OCI-LY3 (cell line): ENCODE results near the gene SYNJ1.
"Not testable (repeated sequence)": the region's sequence is repeated elsewhere in the genome, so short reads cannot be mapped to it uniquely, and the experiment has no call there.

Source experiments
- H2AFZ ChIP-seq: fragments of 200-600, 300-600 bp; shearing (Covaris generic); 2 replicates; pipeline ENCODE4 v1.6.0; 2014; ENCODE audit warnings: antibody characterized with exemption, low read depth, low read length
- H3K27ac ChIP-seq: fragments of 200-600, 300-600 bp; sonication (generic); 2 replicates; pipeline ENCODE4 v1.5.1; 2014; ENCODE audit warnings: mild to moderate bottlenecking, low read length, moderate library complexity, mixed read lengths
- H3K27me3 ChIP-seq: fragments of 200-600, 300-600 bp; sonication (generic); 2 replicates; pipeline ENCODE4 v1.6.1; 2014; ENCODE audit warnings: low read depth, low read length, mixed read lengths
- H3K36me3 ChIP-seq: fragments of 200-600, 300-600 bp; sonication (generic); replicated peaks from 2 replicates; pipeline ENCODE3; 2014; ENCODE audit warnings: low read depth, low read length, mixed read lengths
- H3K4me1 ChIP-seq: fragments of 300-600, 200-600 bp; sonication (generic); 2 replicates; pipeline ENCODE4 v1.6.1; 2014; ENCODE audit warnings: low read length, mixed read lengths
- H3K4me2 ChIP-seq: fragments of 200-600, 300-600 bp; sonication (generic); 2 replicates; pipeline ENCODE4 v1.6.1; 2014; ENCODE audit warnings: low read length, mixed read lengths
- H3K4me3 ChIP-seq: fragments of 300-600, 200-600 bp; sonication (generic); 2 replicates; pipeline ENCODE4 v1.5.1; 2014; ENCODE audit warnings: antibody characterized with exemption, mild to moderate bottlenecking, low read length, moderate library complexity
- H3K79me2 ChIP-seq: fragments of 300-600, 200-600 bp; shearing (Covaris generic); 2 replicates; pipeline ENCODE4 v1.6.1; 2014; ENCODE audit warnings: mild to moderate bottlenecking, low read length, mixed read lengths
- H3K9ac ChIP-seq: fragments of 300-600, 200-600 bp; shearing (Covaris generic); 2 replicates; pipeline ENCODE4 v1.6.0; 2014; ENCODE audit warnings: mild to moderate bottlenecking, low read length, moderate library complexity
- H3K9me3 ChIP-seq: fragments of 200-600, 300-600 bp; shearing (Covaris generic); 2 replicates; pipeline ENCODE4 v1.6.1; 2014; ENCODE audit warnings: low read length, mixed read lengths; ENCODE audit not compliant: insufficient read depth
- H4K20me1 ChIP-seq: fragments of 200-600, 300-600 bp; sonication (generic); 2 replicates; pipeline ENCODE4 v1.6.1; 2016; ENCODE audit warnings: low read length, mixed read lengths; ENCODE audit not compliant: insufficient read depth
- EZH2phosphoT487 ChIP-seq: fragments of 200-600 bp; shearing (Covaris generic); IDR thresholded peaks from 2 replicates; pipeline ENCODE4 v1.6.1; 2018; ENCODE audit warnings: antibody characterized with exemption, mixed run types, low read depth
- TF ChIP-seq, protein P1 (sequence below): fragments of 200-600, 300-600 bp; sonication (generic); IDR thresholded peaks from 2 replicates; pipeline ENCODE4 v1.5.1; 2014; ENCODE audit warnings: antibody characterized with exemption, low read length, low read depth

Gene SYNJ1, protein sequence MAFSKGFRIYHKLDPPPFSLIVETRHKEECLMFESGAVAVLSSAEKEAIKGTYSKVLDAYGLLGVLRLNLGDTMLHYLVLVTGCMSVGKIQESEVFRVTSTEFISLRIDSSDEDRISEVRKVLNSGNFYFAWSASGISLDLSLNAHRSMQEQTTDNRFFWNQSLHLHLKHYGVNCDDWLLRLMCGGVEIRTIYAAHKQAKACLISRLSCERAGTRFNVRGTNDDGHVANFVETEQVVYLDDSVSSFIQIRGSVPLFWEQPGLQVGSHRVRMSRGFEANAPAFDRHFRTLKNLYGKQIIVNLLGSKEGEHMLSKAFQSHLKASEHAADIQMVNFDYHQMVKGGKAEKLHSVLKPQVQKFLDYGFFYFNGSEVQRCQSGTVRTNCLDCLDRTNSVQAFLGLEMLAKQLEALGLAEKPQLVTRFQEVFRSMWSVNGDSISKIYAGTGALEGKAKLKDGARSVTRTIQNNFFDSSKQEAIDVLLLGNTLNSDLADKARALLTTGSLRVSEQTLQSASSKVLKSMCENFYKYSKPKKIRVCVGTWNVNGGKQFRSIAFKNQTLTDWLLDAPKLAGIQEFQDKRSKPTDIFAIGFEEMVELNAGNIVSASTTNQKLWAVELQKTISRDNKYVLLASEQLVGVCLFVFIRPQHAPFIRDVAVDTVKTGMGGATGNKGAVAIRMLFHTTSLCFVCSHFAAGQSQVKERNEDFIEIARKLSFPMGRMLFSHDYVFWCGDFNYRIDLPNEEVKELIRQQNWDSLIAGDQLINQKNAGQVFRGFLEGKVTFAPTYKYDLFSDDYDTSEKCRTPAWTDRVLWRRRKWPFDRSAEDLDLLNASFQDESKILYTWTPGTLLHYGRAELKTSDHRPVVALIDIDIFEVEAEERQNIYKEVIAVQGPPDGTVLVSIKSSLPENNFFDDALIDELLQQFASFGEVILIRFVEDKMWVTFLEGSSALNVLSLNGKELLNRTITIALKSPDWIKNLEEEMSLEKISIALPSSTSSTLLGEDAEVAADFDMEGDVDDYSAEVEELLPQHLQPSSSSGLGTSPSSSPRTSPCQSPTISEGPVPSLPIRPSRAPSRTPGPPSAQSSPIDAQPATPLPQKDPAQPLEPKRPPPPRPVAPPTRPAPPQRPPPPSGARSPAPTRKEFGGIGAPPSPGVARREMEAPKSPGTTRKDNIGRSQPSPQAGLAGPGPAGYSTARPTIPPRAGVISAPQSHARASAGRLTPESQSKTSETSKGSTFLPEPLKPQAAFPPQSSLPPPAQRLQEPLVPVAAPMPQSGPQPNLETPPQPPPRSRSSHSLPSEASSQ (N-terminal part only)

DNA sequence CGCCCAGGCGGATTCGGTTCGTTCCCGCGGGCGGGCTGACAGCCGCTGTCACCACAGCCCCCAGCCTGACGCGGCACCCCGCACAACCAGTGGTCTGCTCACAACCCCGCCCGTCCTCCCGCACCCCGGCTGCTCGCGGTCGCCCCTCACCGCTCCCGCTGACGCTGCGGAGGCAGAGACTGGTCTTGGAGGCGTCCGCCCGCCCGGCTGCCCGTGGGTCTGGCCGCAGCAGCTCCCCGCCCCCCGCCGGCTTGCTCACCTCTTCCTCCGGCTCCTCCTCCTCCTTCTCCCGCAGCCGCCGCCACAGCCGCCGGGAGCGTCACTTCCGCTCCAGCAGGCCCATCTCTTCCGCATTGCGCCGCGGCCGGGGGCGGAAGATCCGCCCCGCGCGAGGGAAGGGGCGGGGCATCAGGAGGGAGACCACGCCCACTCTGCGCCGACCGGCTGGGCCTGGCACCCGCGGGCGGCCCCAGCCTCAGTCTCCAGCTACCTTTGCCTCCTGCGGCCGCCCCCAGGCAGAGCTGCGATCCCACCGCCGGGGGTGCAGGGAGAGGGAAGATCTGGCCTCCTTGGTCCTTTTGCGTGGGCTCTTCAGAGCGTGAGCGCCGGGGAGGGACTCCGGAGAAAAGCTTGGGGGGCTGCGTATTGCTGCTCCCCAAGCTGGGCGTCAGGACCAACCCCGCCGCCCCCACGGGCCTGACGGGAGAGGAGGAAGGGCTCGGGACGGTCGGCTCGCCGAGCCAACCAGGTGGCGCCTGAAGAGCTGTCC is at the start of gene SYNJ1:
SYNJ1 (minus strand) TSS at position 327 of the 769 bp plus-strand sequence. CDS start 1,118 bp downstream, outside the sequence.
- Histone ChIP-seq H3K9me3 (no peaks in the 10 kb centered on the region), H3K9ac (peak within 1 kb of the TSS; percentile 70), H3K4me2 (peak within 1 kb of the TSS; percentile 87), H3K36me3 (no peaks in the 10 kb centered on the region), H3K4me1 (peaks cover 10% of the 10 kb centered on the region), H4K20me1 (no peaks in the 10 kb centered on the region), H2AFZ (peak within 1 kb of the TSS; percentile 89), H3K4me3 (peak within 1 kb of the TSS; percentile 83), H3K27ac (peak within 1 kb of the TSS; percentile 27), H3K79me2 (no peaks in the 10 kb centered on the region; the same call in 1 of the 2 replicates), H3K27me3 (no peaks in the 10 kb centered on the region)
- TF ChIP-seq, protein P1, sequence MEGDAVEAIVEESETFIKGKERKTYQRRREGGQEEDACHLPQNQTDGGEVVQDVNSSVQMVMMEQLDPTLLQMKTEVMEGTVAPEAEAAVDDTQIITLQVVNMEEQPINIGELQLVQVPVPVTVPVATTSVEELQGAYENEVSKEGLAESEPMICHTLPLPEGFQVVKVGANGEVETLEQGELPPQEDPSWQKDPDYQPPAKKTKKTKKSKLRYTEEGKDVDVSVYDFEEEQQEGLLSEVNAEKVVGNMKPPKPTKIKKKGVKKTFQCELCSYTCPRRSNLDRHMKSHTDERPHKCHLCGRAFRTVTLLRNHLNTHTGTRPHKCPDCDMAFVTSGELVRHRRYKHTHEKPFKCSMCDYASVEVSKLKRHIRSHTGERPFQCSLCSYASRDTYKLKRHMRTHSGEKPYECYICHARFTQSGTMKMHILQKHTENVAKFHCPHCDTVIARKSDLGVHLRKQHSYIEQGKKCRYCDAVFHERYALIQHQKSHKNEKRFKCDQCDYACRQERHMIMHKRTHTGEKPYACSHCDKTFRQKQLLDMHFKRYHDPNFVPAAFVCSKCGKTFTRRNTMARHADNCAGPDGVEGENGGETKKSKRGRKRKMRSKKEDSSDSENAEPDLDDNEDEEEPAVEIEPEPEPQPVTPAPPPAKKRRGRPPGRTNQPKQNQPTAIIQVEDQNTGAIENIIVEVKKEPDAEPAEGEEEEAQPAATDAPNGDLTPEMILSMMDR, result no peak
- no peak for TF ChIP-seq EZH2phosphoT487

DNA sequence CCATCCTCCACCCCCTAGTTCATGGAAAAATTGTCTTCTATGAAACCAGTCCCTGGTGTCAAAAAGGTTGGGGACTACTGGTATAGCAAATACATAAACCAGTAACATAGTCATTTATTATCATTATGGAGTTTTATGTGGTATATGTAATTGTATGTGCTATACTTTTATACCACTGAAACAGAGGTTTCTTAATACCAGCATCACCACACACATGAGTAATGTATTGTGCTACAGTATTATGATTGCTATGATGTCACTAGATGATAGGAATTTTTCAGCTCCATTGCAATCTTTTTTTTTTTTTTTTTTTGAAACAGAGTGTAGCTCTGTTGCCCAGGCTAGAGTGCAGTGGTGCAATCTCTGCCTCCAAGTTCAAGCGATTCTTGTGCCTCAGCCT is 49.5 kb upstream of the SYNJ1 start:
- Histone ChIP-seq H3K4me3 (no peak overlapping the region), H3K4me1 (peaks cover 14% of the 10 kb centered on the region), H3K4me2 (no peak overlapping the region), H3K27me3 (no peaks in the 10 kb centered on the region), H3K9ac (no peak overlapping the region), H3K27ac (no peak overlapping the region), H3K9me3 (no peaks in the 10 kb centered on the region), H3K36me3 (no peaks in the 10 kb centered on the region), H2AFZ (no peak overlapping the region), H4K20me1 (no peaks in the 10 kb centered on the region), H3K79me2 (peaks cover 7% of the 10 kb centered on the region)
- TF ChIP-seq, protein P1, result no peak
- TF ChIP-seq EZH2phosphoT487, result no peak

DNA sequence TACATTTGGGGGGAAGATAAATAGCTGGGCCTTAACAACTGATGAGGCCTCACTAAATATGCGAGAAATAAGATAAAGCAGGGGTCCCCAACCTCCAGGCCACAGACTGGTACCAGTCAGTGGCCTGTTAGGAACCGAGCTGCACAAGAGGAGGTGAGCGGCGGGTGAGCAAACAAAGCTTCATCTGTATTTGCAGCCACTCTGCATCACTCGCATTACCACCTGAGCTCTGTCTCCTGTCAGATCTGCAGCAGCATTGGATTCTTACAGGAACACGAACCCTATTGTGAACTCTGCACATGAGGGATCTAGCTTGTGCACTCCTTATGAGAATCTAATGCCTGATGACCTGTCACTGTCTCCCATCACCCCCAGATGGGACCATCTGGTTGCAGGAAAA is 48.9 kb upstream of the SYNJ1 start:
- Histone ChIP-seq H2AFZ (no peak overlapping the region), H3K79me2 (peaks cover 8% of the 10 kb centered on the region), H3K4me2 (no peak overlapping the region), H3K27me3 (no peaks in the 10 kb centered on the region), H3K4me3 (no peak overlapping the region), H3K36me3 (no peaks in the 10 kb centered on the region), H3K9me3 (no peaks in the 10 kb centered on the region), H3K9ac (no peak overlapping the region), H3K4me1 (peaks cover 14% of the 10 kb centered on the region), H4K20me1 (no peaks in the 10 kb centered on the region), H3K27ac (no peak overlapping the region)
- TF ChIP-seq, protein P1, result no peak
- no peak for TF ChIP-seq EZH2phosphoT487

DNA sequence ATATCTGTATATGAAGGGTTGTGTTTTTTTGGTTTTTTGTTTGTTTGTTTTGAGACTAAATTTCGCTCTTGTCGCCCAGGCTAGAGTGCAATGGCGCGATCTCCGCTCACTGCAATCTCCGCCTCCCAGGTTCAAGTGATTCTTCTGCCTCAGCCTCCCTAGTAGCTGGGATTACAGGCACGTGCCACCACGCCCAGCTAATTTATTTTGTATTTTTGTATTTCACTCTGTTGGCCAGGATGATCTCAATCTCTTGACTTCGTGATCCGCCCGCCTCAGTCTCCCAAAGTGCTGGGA is 45.2 kb upstream of the SYNJ1 start:
- H3K9ac ChIP-seq, H2AFZ ChIP-seq, H3K27ac ChIP-seq, H3K27me3 ChIP-seq, H3K9me3 ChIP-seq: not testable (repeated sequence)
- Histone ChIP-seq H3K4me3 (peak overlapping the region; percentile 99), H3K36me3 (peaks cover 17% of the 10 kb centered on the region), H3K4me1 (peaks cover 15% of the 10 kb centered on the region), H4K20me1 (peaks cover 21% of the 10 kb centered on the region), H3K79me2 (peaks cover 44% of the 10 kb centered on the region), H3K4me2 (peak overlapping the region; percentile 89)
